CD4-positive, alpha-beta T cell treated with Interleukin-6 for 4 hours (primary cell): ENCODE results near the gene ATP5PO.
A peak's percentile ranks its signal among the peaks of the same experiment; 100 is the strongest.
"Not testable (repeated sequence)": the region's sequence is repeated elsewhere in the genome, so short reads cannot be mapped to it uniquely, and the experiment has no call there.

Experiments used
- DNase-seq: peaks from one replicate; pipeline ENCODE4 v3.0.0-alpha.2; 2020; ENCODE audit warnings: mixed read lengths

The ATP5PO gene

DNA sequence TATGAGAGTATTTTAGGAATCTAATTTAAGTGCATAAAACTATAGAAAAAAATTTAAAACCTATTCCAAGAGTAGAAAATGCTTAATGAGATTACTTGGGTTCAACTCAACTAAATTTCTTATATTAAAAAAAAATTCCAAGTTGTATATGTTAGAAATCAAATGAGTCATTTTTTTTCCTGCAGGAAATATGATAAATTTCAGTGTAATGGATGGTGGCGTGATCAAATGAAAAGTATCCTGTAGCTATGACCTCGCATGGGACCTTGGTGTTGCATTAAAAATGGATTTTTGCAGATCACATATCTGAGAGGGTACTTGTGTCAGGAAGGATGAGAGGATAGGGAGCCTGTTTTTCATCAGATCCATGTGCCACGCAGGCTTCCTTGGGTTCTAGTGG is 17.9 kb downstream of the ATP5PO start:
- no peak for DNase-seq

DNA sequence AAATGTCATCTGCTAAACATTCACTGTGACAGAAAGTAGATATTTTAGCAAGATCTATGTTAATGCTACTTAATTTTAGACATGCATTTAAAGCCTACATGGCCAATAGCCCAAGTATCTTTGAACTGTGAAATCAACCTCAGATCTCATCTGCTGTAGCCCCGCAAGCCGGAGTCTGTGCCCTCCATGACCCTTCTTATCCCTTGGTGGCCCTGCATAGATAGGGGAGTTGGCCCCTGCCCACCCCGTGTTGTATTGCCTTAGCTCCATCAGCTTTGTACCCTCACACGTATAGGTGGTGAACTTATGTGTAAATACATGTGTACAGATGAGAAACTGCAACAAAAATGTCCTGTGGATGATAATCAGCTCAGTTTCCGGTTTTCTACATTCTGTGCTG is 18.5 kb downstream of the ATP5PO start:
- no peak for DNase-seq

DNA sequence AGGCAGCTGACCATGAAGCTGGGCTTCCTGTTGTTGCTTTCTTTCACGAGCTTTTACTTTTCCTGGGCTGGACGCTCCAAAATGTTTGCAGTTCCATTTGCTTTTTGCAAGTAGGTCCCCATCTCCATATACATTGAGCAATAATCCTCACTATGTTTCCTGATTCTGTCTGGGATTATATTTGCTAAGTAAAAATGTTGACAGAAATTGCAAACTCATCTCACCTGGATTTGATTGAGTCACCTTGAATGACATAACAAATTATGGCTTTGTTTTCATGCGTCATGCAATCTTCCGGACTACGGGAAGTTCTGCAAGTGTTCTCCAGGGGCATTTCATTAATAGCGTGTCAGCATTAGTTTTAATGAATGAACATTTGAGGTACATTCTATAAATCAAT is 18.9 kb downstream of the ATP5PO start:
- no peak for DNase-seq

DNA sequence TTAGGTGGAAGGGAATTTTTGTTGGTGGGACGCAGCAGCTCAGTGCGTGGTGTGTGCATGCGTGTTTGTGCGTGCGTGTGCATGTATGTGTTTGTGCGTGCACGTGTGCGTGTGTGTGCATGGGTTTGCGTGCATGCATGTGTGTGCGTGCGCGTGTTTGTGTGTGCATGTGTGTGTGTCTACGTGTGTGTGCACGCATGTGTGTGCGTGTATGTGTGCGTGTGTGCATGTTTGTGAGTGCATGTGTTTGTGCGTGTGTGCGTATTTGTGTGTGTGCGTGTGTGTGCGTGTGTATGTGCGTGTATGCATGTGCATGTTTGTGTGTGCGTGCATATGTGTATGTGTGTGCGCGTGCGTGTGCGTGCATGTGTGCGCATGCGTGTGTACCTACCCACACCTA is 20.2 kb downstream of the ATP5PO start:
- no peak for DNase-seq

DNA sequence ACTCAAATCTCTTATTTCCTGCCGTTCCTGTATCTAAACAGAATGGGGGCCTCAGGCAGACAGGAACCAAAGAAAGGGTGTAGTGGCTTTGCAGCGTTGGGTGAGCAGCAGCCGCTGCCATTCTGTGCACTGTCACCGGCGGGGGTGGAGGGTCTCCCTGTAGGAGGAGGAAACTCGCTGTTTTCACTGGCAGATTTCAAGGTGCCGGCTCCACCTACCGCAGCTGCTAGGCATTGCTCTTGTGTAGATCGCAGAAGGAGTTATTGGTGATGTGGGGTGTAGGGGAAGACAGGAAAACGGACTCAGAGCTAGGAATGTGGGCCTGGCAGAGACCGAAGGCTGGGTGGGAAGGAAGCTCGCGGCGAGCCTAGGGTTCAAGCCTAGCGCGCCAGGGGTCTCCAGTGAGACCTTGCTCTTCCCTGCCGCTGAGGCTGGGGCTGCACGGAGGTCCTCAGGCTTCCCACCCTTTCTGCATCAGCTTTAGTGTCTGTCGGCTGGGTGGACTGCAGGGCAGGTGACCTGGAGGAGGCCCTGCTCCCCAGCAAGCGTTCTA is 20.8 kb downstream of the ATP5PO start:
- DNase-seq, result peak; percentile 74

DNA sequence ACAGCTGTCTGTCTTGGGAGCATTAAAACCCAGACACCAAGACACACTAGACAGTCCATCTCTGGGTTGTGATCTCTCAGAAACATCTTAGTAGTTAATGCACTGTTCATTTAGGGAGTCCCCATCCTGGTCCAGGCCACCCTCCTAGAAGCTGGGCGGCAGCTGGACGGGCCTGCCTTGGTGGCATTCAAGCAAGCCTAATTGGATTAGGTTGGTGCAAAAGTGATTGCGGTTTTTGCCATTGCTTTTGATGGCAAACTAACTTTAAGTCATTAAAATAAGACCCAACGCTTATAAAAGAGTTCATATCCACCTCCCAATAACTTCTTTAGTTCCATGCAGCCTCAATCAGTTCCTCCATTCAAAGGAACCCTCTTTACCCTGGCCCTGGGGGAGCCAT is 21.7 kb downstream of the ATP5PO start:
- no peak for DNase-seq

DNA sequence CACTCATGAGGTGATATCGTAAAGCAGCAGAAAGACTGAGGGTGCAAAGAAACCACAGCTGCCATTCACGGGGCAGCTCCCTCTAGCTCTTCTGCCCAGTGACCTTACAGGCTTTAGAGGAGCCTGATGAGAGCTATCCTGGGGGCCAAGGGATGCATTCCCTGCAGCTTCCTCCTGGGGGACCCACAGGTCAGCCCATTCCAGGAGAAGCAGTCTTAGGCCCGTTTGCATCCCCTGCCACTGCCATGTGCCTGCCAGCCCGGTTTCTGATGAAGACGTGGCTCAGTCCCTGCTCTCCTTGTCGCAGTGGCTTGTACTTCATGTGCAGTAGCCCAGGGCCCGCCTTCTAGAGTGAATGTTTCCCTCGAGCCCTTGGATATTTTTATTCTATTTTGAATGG is 22.8 kb downstream of the ATP5PO start:
- DNase-seq, result no peak

DNA sequence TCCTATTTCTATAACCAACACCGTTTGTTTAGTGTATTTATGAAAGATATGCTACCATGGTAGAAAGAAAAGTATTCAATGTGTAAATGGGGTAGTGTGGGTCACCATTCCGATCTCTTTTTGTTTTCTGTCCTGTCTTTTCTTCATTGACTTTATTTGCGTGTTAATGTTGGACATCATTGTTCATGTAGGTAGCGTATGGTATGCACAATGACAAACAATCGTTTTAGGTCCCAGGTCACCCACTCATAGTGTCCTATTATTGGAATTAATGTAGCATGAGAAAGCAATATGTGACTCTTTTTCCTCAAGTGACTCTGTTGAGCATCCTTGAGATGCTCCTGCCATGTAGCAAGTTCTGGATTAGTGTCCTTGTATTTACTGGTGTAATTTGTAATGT is 25.4 kb downstream of the ATP5PO start:
- DNase-seq, result no peak

DNA sequence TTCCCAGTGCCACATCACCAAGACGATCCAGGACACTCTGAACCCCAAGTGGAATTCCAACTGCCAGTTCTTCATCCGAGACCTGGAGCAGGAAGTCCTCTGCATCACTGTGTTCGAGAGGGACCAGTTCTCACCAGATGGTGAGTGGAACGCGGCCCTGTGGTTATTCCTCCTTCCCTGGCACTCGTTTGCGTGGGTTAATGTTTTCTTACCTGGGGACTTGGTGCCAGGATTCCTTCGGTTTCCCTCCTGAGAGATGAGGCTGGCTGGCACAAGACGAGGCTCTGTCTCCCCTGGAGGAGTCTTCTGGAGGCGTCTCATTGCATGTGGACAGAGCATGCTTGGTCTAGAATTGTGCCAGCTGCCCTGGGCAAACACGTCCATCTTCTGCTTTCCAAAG is 29.3 kb downstream of the ATP5PO start:
- no peak for DNase-seq

DNA sequence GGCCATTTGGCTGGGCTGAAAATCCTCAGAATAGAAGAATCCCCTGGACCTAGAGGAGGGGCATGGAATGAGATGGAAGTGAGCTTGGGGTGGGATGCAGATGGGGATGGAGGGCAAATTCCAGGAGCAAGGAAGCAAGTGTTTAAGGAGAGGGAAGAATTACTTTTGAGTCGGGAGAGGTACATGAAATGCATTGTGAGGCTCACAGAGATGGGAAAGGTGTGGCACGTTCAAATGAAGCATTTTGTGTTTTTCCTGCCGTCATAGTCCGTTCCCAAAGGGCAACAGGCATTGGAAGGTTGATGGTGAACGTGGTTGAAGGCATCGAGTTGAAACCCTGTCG is 30.5 kb downstream of the ATP5PO start:
- DNase-seq, result no peak

DNA sequence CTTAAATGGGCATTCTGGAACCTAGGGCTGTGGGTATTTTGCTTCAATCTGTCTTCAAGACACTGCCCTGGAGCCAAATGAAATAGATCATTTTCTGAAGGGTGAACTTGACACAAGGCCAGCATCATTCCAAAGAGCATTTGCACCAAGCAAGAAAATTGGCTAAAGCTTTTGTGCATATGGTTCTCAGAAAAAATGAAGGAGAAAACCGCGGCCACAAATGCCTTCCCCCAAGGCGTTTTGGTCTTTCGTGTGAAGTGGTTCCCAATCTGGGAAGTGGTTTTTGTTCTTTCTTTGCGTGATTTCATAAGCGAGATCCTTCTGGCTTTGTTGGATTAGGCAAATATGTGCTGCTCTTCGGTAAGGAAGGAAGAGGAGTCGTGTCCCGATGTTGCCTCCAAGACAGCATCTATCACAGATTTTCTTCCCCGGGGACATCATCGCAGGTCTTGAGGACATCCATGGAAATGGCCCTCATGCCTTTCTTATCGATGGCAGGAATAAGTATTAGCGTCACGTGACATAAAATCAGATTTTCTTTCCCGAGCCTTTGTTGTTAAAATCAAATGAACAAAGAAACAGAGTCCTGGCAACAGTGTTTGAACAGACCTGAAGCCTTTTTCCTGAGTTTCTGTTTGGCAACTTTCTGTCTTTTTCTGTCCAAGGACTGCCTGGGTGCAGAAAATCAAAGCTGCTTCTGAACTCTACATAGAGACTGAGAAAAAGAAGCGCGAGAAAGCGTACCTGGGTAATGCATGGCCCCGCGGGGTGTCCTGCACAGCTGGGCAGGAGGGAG is 31.0 kb downstream of the ATP5PO start:
- DNase-seq, result no peak

DNA sequence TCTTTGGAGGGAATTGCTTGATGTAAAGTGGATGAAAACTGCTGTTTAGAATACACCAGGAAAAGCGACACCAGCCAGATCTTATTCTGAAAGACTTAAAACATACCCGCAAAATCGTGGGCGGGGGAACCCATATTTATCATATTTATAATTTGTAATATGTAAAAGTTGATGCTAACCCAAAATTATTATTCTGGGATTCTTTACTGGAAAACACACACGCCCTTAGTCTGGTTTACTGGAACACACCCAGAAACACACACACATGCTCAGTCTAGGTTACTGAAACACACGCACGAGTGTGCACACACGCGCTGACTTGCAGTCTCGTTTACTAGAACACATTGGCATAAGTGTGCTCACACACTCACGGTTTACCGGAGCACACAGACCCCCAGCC is 32.5 kb downstream of the ATP5PO start:
- DNase-seq, result no peak

DNA sequence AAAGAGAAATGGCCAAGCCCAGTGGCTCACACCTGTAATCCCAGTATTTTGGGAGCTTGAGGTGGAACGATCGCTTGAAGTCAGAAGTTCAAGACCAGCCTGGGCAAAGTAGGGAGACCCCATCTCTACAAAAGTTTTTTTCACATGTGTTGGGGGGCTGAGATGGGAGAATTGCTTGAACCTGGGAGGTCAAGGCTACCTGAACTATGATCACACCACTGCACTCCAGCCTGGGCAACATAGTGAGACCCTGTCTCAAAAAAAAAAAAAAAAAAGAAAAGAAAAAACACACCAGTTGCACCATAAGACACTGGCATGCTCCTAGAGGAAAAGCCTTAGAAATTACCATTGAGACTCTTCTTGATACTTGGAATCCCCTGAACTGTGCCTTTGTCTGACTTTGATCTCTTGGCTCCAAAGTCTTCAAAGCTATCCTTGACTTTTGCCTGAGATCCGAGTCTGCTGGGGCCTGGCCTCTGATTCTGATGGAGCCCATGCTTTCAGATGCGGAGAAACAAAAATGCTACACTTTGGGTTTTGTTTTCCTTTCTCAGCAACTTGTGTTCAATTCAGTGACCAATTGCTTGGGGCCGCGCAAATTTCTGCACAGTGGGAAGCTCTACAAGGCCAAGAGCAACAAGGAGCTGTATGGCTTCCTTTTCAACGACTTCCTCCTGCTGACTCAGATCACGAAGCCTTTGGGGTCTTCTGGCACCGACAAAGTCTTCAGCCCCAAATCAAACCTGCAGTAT is 33.7 kb downstream of the ATP5PO start:
- no peak for DNase-seq

DNA sequence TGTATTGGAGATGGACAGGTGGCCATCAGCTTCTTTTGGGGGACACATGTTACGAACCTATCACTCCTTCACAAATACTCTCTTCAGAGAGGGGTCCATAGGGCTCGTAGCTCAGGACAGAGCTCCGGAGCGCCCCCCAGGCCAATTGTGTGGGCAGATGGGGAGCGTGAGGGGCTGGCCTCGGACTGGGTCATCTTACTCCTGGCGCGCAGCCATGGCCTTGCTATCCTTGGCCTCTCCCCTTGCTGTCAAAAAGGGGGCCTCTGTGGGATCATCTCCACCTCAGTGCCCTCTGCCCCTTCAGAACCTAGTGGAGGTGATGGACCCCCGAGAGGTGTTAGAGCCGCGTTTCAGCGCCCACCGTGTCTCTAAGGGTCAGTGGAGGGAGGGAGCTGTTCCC is 35.0 kb downstream of the ATP5PO start:
- DNase-seq, result no peak

DNA sequence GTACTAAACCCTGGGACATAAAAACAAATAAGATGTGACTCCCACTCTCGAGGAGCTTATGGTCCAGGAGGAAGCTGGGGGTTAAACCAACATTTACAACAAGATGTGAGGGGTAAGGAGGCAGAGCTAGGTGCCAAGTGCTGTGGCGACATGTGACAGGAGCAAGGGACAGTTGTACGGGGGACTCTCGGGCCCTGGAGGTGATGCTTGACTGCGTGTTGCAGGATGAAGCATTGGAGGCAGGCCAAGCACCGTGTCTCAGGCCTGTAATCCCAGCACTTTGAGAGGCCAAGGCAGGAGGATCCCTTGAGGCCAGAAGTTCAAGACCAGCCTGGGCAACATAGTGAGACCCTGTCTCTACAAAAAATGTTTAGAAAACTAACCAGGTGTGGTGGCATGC is 36.8 kb downstream of the ATP5PO start:
- DNase-seq, result no peak

DNA sequence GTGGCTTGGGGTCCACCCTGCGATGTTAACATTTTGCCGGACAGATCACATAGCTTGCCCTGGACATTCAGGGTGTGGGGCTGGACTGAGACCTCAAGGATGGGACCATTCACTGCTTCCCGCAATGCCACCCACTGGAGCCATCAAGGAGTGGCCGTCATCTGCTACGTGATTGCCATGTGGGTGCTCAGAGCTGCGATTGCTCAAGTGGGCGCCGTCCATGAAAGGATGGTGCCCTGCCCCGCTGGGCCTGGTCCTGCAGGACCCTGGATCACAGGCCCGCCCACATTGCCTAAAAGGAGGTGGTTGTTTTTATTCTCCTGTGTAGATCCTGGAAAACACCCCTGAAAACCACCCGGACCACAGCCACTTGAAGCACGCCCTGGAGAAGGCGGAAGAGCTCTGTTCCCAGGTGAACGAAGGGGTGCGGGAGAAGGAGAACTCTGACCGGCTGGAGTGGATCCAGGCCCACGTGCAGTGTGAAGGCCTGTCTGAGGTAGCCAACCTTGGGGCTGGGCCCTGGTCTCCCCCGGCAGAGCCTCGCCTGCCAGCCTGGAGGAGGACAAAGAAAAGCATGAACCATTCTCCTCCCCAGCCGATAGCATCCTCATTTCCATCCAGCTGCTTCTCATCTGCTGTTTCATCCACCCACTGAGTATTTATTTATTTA is 40.4 kb downstream of the ATP5PO start:
- no peak for DNase-seq

DNA sequence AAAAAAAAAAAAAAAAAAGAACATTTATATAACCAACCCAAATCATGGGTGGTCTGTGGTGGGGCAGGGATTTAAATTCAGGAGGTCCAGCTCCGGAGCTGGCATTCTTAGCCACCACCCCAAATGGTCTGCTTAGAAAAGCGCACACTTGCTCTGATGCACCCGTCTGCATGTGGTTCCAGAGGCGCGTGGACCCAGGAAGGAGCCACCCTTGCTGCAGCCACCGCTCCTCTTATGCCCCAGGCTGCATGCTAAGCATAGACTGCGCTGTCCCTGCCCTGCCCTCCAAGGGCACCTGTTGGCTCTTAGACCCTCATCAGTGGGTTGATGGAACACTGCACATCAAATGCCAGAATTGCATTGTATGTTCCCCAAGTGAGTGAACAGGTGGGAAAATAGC is 41.4 kb downstream of the ATP5PO start:
- no peak for DNase-seq

DNA sequence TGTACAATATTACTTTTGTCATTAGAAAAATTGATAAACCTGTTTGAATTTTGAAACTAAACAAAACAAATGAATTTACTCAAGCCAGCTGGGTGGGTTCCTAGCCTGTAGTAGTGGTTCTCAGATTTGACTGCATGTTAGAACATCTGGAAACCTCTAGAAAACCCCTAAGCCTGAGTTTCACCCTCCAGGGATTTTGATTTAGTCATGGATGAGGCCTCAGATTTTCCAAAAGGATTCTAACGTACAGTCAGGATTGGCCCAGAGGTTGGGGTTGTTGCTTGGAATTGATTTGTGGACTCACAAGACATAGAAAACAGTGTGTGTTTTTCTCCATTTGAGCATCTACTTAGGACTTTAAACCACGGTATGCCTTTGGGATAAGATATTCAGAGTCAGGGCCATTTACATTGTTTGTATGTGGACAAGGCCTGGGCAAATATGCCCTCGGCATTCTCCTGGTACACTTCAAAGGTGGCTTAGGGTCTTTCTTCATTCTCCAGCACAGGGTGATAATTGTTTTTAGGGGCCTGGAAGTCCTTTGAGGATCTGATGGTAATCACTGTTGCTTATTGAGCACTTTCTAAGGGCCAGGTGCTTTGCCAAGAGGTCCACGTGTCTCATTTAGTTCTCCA is 42.6 kb downstream of the ATP5PO start:
- no peak for DNase-seq

DNA sequence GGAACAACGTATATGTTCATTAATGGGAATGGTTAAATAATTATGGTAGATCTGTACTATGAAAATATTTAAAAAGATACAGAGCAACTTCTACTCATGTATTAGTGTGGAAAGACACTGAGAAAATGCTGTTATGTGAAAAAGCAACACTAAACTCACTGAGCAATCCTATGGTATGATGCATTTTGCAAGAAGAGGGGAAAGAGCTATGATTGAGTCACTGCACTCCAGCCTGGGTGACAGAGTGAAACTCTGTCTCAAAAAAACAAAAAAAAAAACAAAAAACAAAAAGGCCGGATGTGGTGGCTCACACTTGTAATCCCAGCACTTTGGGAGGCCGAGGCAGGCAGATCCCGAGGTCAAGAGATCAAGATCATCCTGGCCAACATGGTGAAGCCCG is 44.4 kb downstream of the ATP5PO start:
- no peak for DNase-seq

DNA sequence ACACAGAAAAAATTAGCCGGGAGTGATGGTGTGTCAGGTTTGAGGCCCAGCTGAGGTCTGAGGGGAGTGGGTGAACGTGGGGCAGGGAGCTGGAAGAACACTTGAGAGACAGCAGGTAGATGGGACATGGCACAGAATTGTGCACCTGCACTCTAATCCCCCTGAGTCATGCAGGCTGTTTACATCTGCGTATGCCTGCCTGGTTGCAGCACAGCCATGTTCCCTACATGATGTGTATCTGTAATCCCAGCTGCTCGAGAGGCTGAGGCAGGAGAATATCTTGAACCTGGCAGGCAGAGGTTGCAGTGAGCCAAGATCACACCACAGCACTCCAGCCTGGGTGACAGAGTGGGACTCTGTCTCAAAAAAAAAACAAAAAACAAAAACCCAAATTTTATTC is 44.8 kb downstream of the ATP5PO start:
- no peak for DNase-seq

DNA sequence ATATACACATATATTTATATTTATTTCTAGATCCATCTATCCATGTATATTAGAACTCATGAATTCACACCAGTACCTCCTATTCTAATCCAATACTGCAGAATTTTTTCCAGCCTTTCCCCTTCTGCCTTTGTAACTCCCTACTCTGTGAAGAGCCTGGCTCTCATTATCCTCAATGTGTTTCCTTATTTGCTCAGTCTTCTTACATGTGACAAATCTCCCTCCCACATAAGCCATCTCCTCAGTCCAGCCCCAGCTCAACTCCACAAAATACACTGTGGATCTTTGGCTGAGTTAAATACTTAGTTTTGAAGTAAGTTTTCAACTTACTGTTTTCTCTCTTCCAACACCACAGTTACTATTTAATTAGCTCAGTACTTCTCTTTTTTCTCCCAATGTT is 45.7 kb downstream of the ATP5PO start:
- DNase-seq, result no peak

DNA sequence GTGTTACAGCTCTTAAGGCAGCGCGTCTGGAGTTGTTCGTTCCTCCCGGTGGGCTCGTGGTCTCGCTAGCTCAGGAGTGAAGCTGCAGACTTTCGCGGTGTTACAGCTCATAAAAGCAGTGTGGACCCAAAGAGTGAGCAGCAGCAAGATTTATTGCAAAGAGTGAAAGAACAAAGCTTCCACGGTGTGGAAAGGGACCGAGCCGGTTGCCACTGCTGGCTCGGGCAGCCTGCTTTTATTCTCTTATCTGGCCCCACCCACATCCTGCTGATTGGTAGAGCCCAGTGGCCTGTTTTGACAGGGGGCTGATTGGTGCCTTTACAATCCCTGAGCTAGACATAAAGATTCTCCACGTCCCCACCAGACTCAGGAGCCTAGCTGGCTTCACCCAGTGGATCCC is 47.7 kb downstream of the ATP5PO start:
- DNase-seq, result not testable (repeated sequence)

DNA sequence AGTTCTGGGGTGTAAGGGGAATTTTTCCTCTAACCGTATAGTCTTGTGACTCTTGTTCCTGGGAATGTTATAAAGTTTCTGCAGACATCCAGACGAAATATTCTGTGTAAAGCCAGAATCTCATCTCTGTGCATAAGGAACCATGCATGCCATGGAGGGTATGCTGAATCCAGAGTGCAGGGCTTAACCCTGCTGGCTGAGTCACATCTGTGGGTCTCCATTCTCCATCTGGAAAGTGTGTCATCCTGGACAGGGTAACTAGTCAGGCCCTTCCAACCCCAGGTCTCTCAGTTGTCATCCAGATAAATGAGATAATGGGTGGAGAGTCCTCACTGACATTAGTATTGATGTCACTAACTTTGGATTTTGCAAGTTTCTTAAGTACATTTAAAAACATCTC is 48.8 kb downstream of the ATP5PO start:
- DNase-seq, result no peak
